ENCODE results near the gene MYO18A. TPM values are rescaled to one million over a fixed set of nuclear protein-coding genes. Genes with fewer than 3 reads are reported as not detected.
A peak's percentile ranks its signal among the peaks of the same experiment; 100 is the strongest.

The MYO18A gene
- total RNA-seq, 1 donor from 2014 or later = 28.8 TPM

- DNase-seq (ENCODE audit: extremely low spot score, unreplicated experiment) = no peak
- no peaks in the 10 kb centered on the region for H3K27me3 Mint-ChIP-seq (ENCODE audit: unreplicated experiment)
- peaks cover 2% of the 10 kb centered on the region for H3K9me3 Mint-ChIP-seq (ENCODE audit: unreplicated experiment)
- no peaks in the 10 kb centered on the region for H3K36me3 Mint-ChIP-seq (ENCODE audit: unreplicated experiment)
- TF ChIP-seq CTCF (IDR thresholded peaks at IDR 0.05) = no peak
- H3K4me1 Mint-ChIP-seq (ENCODE audit: unreplicated experiment) = peaks cover 39% of the 10 kb centered on the region
- H3K4me3 Mint-ChIP-seq (ENCODE audit: unreplicated experiment) = peak overlapping the region; percentile 61
- no peak overlapping the region for H3K27ac Mint-ChIP-seq (ENCODE audit: unreplicated experiment)
Measured at GRCh38 chr17:29177541-29177870, 2.7 kb downstream of the MYO18A start.

GRCh38 chr17:29176558-29177351 is 3.4 kb downstream of the MYO18A start:
- Mint-ChIP-seq H3K4me3 (ENCODE audit: unreplicated experiment) (peak overlapping the region; percentile 61), H3K36me3 (ENCODE audit: unreplicated experiment) (no peaks in the 10 kb centered on the region), H3K4me1 (ENCODE audit: unreplicated experiment) (peaks cover 39% of the 10 kb centered on the region), H3K9me3 (ENCODE audit: unreplicated experiment) (no peaks in the 10 kb centered on the region), H3K27ac (ENCODE audit: unreplicated experiment) (peak overlapping the region; percentile 45), H3K27me3 (ENCODE audit: unreplicated experiment) (no peaks in the 10 kb centered on the region)
- TF ChIP-seq CTCF (IDR thresholded peaks at IDR 0.05) = no peak
- no peak for DNase-seq (ENCODE audit: extremely low spot score, unreplicated experiment)

GRCh38 chr17:29175349-29175748 is 4.8 kb downstream of the MYO18A start:
- no peak for TF ChIP-seq CTCF (IDR thresholded peaks at IDR 0.05)
- H3K36me3 Mint-ChIP-seq (ENCODE audit: unreplicated experiment) = peaks cover 4% of the 10 kb centered on the region
- H3K27me3 Mint-ChIP-seq (ENCODE audit: unreplicated experiment) = no peaks in the 10 kb centered on the region
- H3K4me1 Mint-ChIP-seq (ENCODE audit: unreplicated experiment) = peaks cover 32% of the 10 kb centered on the region
- no peak overlapping the region for H3K27ac Mint-ChIP-seq (ENCODE audit: unreplicated experiment)
- no peak for DNase-seq (ENCODE audit: extremely low spot score, unreplicated experiment)
- H3K4me3 Mint-ChIP-seq (ENCODE audit: unreplicated experiment) = no peak overlapping the region
- H3K9me3 Mint-ChIP-seq (ENCODE audit: unreplicated experiment) = no peaks in the 10 kb centered on the region

- H3K27ac Mint-ChIP-seq (ENCODE audit: unreplicated experiment) = no peak overlapping the region
- H3K4me3 Mint-ChIP-seq (ENCODE audit: unreplicated experiment) = no peak overlapping the region
- H3K27me3 Mint-ChIP-seq (ENCODE audit: unreplicated experiment) = no peaks in the 10 kb centered on the region
- DNase-seq (ENCODE audit: extremely low spot score, unreplicated experiment) = no peak
- peaks cover 24% of the 10 kb centered on the region for H3K4me1 Mint-ChIP-seq (ENCODE audit: unreplicated experiment)
- H3K36me3 Mint-ChIP-seq (ENCODE audit: unreplicated experiment) = peaks cover 5% of the 10 kb centered on the region
- no peak for TF ChIP-seq CTCF (IDR thresholded peaks at IDR 0.05)
- no peaks in the 10 kb centered on the region for H3K9me3 Mint-ChIP-seq (ENCODE audit: unreplicated experiment)
Measured at GRCh38 chr17:29172589-29172988, 7.6 kb downstream of the MYO18A start.

GRCh38 chr17:29170682-29171081 is 9.5 kb downstream of the MYO18A start:
- Mint-ChIP-seq H3K36me3 (ENCODE audit: unreplicated experiment) (peaks cover 13% of the 10 kb centered on the region), H3K9me3 (ENCODE audit: unreplicated experiment) (no peaks in the 10 kb centered on the region), H3K27ac (ENCODE audit: unreplicated experiment) (no peak overlapping the region), H3K4me1 (ENCODE audit: unreplicated experiment) (peaks cover 11% of the 10 kb centered on the region), H3K27me3 (ENCODE audit: unreplicated experiment) (no peaks in the 10 kb centered on the region), H3K4me3 (ENCODE audit: unreplicated experiment) (no peak overlapping the region)
- DNase-seq (ENCODE audit: extremely low spot score, unreplicated experiment) = no peak
- no peak for TF ChIP-seq CTCF (IDR thresholded peaks at IDR 0.05)
